GM12878 (cell line): ENCODE measurements around the gene MYMK. TPM values are rescaled to one million over a fixed set of nuclear protein-coding genes. Genes with fewer than 3 reads are reported as not detected.

Experiments used
- ATAC-seq: fragments of 200-7000 bp; cut with Tn5 transposase; 3 replicates; pipeline ENCODE4 v1.9.1; 2020; ENCODE audit warnings: mild to moderate bottlenecking, moderate library complexity
- BruUV-seq: library from RNA; stranded (reverse); fragments of 400-500 nt; replicated peaks from 2 replicates; lab custom pipeline; 2021; lab: Mats Ljungman, UMichigan
- CTCF ChIA-PET: fragments of 300-600 bp; sonication (Branson Sonifier 250); formaldehyde crosslinking; extraction: SDS; loops from one replicate; lab custom pipeline; 2021; ENCODE audit warnings: inconsistent platforms; lab: Yijun Ruan, JAX
- POLR2A ChIA-PET: fragments of 350-600 bp; formaldehyde crosslinking; extraction: SDS; loops from one replicate; lab custom pipeline; 2021; ENCODE audit warnings: inconsistent platforms; lab: Charles Lee
- RAD21 ChIA-PET: fragments of 300-600 bp; sonication (Branson Sonifier 250); formaldehyde crosslinking; loops from one replicate; lab custom pipeline; 2023; ENCODE audit warnings: antibody characterized with exemption; ENCODE audit not compliant: unreplicated experiment; lab: Charles Lee
- SMC1A ChIA-PET: fragments of 300-600 bp; sonication (Branson Sonifier 250); formaldehyde crosslinking; loops from one replicate; lab custom pipeline; 2023; ENCODE audit not compliant: unreplicated experiment, uncharacterized antibody; lab: Charles Lee
- DNase-seq: peaks from one replicate; pipeline ENCODE4 v3.0.0-alpha.2; 2011; ENCODE audit warnings: low read depth, low spot score
- FAIRE-seq: peaks from 3 replicates; lab custom pipeline; 2011; peaks lifted over from hg19 to GRCh38; lab: Jason Lieb, UNC
- H2AFZ ChIP-seq: 2 replicates; pipeline ENCODE4 v1.6.0; 2011; ENCODE audit warnings: low read depth, low read length, control low read depth; ENCODE audit not compliant: control insufficient read depth
- H3K27ac ChIP-seq: 2 replicates; pipeline ENCODE4 v1.5.1; 2011; ENCODE audit warnings: control low read depth; ENCODE audit not compliant: control insufficient read depth, insufficient read depth
- H3K27me3 ChIP-seq, 2 experiments: replicated peaks in 1 of 2; 2 replicates each; pipeline versions ENCODE4 v1.6.0 to v1.6.1; 2011; ENCODE audit warnings: low read length in 1 of 2; ENCODE audit not compliant: control insufficient read depth in 2 of 2, insufficient read depth in 2 of 2
- H3K36me3 ChIP-seq, 2 experiments: 2 replicates each; pipeline ENCODE4 v1.5.1; 2011; ENCODE audit warnings: low read length in 1 of 2; ENCODE audit not compliant: control insufficient read depth in 2 of 2, insufficient read depth in 2 of 2
- H3K4me1 ChIP-seq: 2 replicates; pipeline ENCODE4 v1.6.1; 2011; ENCODE audit warnings: mild to moderate bottlenecking, low read length, moderate library complexity, mixed read lengths; ENCODE audit not compliant: control insufficient read depth, insufficient read depth
- H3K4me2 ChIP-seq: 2 replicates; pipeline ENCODE4 v1.6.0; 2011; ENCODE audit warnings: control low read depth; ENCODE audit not compliant: control insufficient read depth, insufficient read depth
- H3K4me3 ChIP-seq: fragments of 200-600 bp; sonication (generic); 2 replicates; pipeline ENCODE4 v1.5.1; 2016
- H3K79me2 ChIP-seq: 2 replicates; pipeline ENCODE4 v1.6.0; 2011; ENCODE audit warnings: low read length; ENCODE audit not compliant: control insufficient read depth, insufficient read depth
- H3K9ac ChIP-seq: 2 replicates; pipeline ENCODE4 v1.8.0; 2011; ENCODE audit warnings: low read length, control low read depth, mixed read lengths; ENCODE audit not compliant: control insufficient read depth, insufficient read depth
- H3K9me3 ChIP-seq: replicated peaks from 3 replicates; pipeline ENCODE4 v1.5.1; 2011; ENCODE audit warnings: mild to moderate bottlenecking, low read length; ENCODE audit not compliant: control insufficient read depth, insufficient read depth
- H4K20me1 ChIP-seq: 2 replicates; pipeline ENCODE4 v1.6.0; 2011; ENCODE audit not compliant: control insufficient read depth, insufficient read depth
- BCL11A ChIP-seq: IDR thresholded peaks from 2 replicates; pipeline ENCODE4 v1.6.1; 2011; ENCODE audit warnings: low read depth, low read length
- BHLHE40 ChIP-seq, 2 experiments: fragments of 450-650 bp in 1 of 2; IDR thresholded peaks; 2 replicates each; pipeline ENCODE4 v1.6.1; 2011 to 2017; ENCODE audit warnings: low read depth in 2 of 2, borderline replicate concordance in 1 of 2, improper control_type of control experiment in 1 of 2, low read length in 1 of 2, mild to moderate bottlenecking in 1 of 2
- CBX3 ChIP-seq: fragments of 200-600 bp; sonication (generic); IDR thresholded peaks from 2 replicates; pipeline ENCODE4 v1.6.1; 2016; ENCODE audit warnings: low read depth, borderline replicate concordance
- EED ChIP-seq: sonication (generic); IDR thresholded peaks from 2 replicates; pipeline ENCODE4 v1.6.1; 2016; ENCODE audit warnings: antibody characterized with exemption, low read depth
- EZH2 ChIP-seq: IDR thresholded peaks from 2 replicates; pipeline ENCODE4 v1.6.1; 2012; ENCODE audit warnings: low read depth, mild to moderate bottlenecking, control low read depth, inconsistent platforms, low read length, borderline replicate concordance; ENCODE audit not compliant: control insufficient read depth
- MEF2A ChIP-seq: IDR thresholded peaks from 2 replicates; pipeline ENCODE4 v1.6.1; 2011; ENCODE audit warnings: low read depth, mild to moderate bottlenecking, low read length, moderate library complexity; ENCODE audit not compliant: insufficient read depth
- MEF2B ChIP-seq: fragments of 450-650 bp; IDR thresholded peaks from 2 replicates; pipeline ENCODE4 v1.6.1; 2018; ENCODE audit warnings: mild to moderate bottlenecking, moderate library complexity; ENCODE audit not compliant: partially characterized antibody, poor library complexity, severe bottlenecking
- MYB ChIP-seq: fragments of 150-350 bp; IDR thresholded peaks from 2 replicates; pipeline ENCODE4 v1.6.1; 2014; ENCODE audit warnings: mild to moderate bottlenecking, low read depth, low read length, borderline replicate concordance
- NFYB ChIP-seq: IDR thresholded peaks from 2 replicates; pipeline ENCODE4 v1.6.1; 2011; ENCODE audit warnings: low read depth, mild to moderate bottlenecking, low read length, improper control_type of control experiment, moderate library complexity; ENCODE audit not compliant: insufficient read depth
- NR2F1 ChIP-seq: fragments of 450-650 bp; conservative IDR thresholded peaks from 2 replicates; pipeline ENCODE4 v1.6.1; 2017; ENCODE audit warnings: mild to moderate bottlenecking
- NRF1 ChIP-seq: conservative IDR thresholded peaks from 2 replicates; pipeline ENCODE4 v1.6.1; 2011; ENCODE audit warnings: mild to moderate bottlenecking, low read depth, low read length, improper control_type of control experiment
- PAX8 ChIP-seq: fragments of 450-650 bp; IDR thresholded peaks from 2 replicates; pipeline ENCODE4 v1.6.1; 2017; ENCODE audit warnings: mild to moderate bottlenecking, moderate library complexity
- RBBP5 ChIP-seq: fragments of 200-600 bp; sonication (generic); conservative IDR thresholded peaks from 2 replicates; pipeline ENCODE4 v1.6.1; 2016
- SRF ChIP-seq, 2 experiments: IDR thresholded peaks; 2 replicates each; pipeline ENCODE4 v1.6.1; 2011; ENCODE audit warnings: low read depth in 2 of 2, low read length in 2 of 2, mild to moderate bottlenecking in 1 of 2, moderate library complexity in 1 of 2
- YY1 ChIP-seq: IDR thresholded peaks from 2 replicates; pipeline ENCODE4 v1.6.1; 2011; ENCODE audit warnings: low read depth, mild to moderate bottlenecking, low read length
- ZSCAN29 ChIP-seq: fragments of 450-650 bp; IDR thresholded peaks from 2 replicates; pipeline ENCODE4 v1.6.1; 2017; ENCODE audit warnings: mild to moderate bottlenecking, moderate library complexity
- WGBS: methylation state at CpG from one replicate; pipeline ENCODE4 v1.1.6; 2016; ENCODE audit warnings: low lambda C conversion rate; ENCODE audit not compliant: insufficient replicate concordance, insufficient coverage; ENCODE audit errors: missing lambda C conversion rate; 5-methylcytosine and 5-hydroxymethylcytosine counted together
- in situ Hi-C: fragments of 300-500 bp; cut with MboI; formaldehyde crosslinking; loops from 9 replicates; pipeline ENCODE4 v1.14.3; 2018; ENCODE audit warnings: mixed read lengths
- intact Hi-C: fragments of 100-400 bp; cut with micrococcal nuclease; formaldehyde crosslinking; loops from one replicate; pipeline ENCODE4 v1.14.2; 2022; ENCODE audit not compliant: unreplicated experiment
- polyA plus RNA-seq, 11 experiments: library from polyadenylated mRNA; depleted of rRNA in 4 of 11; unstranded in 6 of 11; stranded (reverse) in 5 of 11; fragments of >200 nt; fragmentation: Nextera tagmentation in 4 of 11; fragmentation: Illumina TruSeq in 1 of 11; extraction: Ambion mirVana in 4 of 11; extraction: Trizol in 1 of 11; gene quantifications; 1 replicate in 1 of 11; 2 replicates in 10 of 11; pipeline versions ENCODE4 v1.2.1 to v1.2.3, GENCODE V29; 2011 to 2016; ENCODE audit warnings: inconsistent platforms in 2 of 11, missing spikeins in 2 of 11, low read depth in 1 of 11
- total RNA-seq, 4 experiments: library from RNA; depleted of rRNA in 3 of 4; stranded (reverse); fragments of >200 nt in 3 of 4; fragmentation: Illumina TruSeq in 1 of 4; extraction: Trizol in 1 of 4; gene quantifications; 2 replicates each; pipeline versions ENCODE4 v1.2.1 to v1.2.3, GENCODE V29; 2013 to 2021
- TF ChIP-seq, protein P1 (sequence below): IDR thresholded peaks from 2 replicates; pipeline ENCODE4 v1.6.1; 2011; ENCODE audit warnings: low read depth, low read length, improper control_type of control experiment, borderline replicate concordance
- TF ChIP-seq, protein P2 (sequence below): fragments of 450-650 bp; IDR thresholded peaks from 2 replicates; pipeline ENCODE4 v1.6.1; 2016; ENCODE audit warnings: mild to moderate bottlenecking, moderate library complexity, borderline replicate concordance
- TF ChIP-seq, protein P3 (sequence below): fragments of 150-350 bp; IDR thresholded peaks from 2 replicates; pipeline ENCODE4 v1.6.1; 2014; ENCODE audit warnings: mild to moderate bottlenecking, low read depth, low read length

Gene MYMK
- total and polyA plus RNA-seq, 10 of the 15 experiments (the other 5 are each of a cell fraction or from before 2014, with no cell fraction given) = not detected

GRCh38 chr9:133561976-133562554 is 37.3 kb upstream of the MYMK start:
- TF ChIP-seq BHLHE40 (IDR thresholded peaks at IDR 0.05; ENCODE audit: borderline replicate concordance in 1 of 2, low read depth in 2 of 2, low read length in 1 of 2) = no peak
- TF ChIP-seq MEF2B = no peak
- TF ChIP-seq, protein P1, sequence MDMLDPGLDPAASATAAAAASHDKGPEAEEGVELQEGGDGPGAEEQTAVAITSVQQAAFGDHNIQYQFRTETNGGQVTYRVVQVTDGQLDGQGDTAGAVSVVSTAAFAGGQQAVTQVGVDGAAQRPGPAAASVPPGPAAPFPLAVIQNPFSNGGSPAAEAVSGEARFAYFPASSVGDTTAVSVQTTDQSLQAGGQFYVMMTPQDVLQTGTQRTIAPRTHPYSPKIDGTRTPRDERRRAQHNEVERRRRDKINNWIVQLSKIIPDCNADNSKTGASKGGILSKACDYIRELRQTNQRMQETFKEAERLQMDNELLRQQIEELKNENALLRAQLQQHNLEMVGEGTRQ = no peak
- no peak for TF ChIP-seq BCL11A
- no peak for TF ChIP-seq CBX3
- no peak for TF ChIP-seq MYB
- no peak for TF ChIP-seq RBBP5
- TF ChIP-seq NRF1 = no peak
- TF ChIP-seq MEF2A = no peak
- no peak for TF ChIP-seq NR2F1
- TF ChIP-seq EED = no peak
- TF ChIP-seq EZH2 = no peak
- no peak for TF ChIP-seq ZSCAN29
- TF ChIP-seq NFYB = no peak
- TF ChIP-seq YY1 = no peak
- TF ChIP-seq PAX8 = no peak
- TF ChIP-seq SRF (IDR thresholded peaks at IDR 0.05; ENCODE audit: low read depth in 2 of 2, low read length in 2 of 2) = no peak
- TF ChIP-seq, protein P2, sequence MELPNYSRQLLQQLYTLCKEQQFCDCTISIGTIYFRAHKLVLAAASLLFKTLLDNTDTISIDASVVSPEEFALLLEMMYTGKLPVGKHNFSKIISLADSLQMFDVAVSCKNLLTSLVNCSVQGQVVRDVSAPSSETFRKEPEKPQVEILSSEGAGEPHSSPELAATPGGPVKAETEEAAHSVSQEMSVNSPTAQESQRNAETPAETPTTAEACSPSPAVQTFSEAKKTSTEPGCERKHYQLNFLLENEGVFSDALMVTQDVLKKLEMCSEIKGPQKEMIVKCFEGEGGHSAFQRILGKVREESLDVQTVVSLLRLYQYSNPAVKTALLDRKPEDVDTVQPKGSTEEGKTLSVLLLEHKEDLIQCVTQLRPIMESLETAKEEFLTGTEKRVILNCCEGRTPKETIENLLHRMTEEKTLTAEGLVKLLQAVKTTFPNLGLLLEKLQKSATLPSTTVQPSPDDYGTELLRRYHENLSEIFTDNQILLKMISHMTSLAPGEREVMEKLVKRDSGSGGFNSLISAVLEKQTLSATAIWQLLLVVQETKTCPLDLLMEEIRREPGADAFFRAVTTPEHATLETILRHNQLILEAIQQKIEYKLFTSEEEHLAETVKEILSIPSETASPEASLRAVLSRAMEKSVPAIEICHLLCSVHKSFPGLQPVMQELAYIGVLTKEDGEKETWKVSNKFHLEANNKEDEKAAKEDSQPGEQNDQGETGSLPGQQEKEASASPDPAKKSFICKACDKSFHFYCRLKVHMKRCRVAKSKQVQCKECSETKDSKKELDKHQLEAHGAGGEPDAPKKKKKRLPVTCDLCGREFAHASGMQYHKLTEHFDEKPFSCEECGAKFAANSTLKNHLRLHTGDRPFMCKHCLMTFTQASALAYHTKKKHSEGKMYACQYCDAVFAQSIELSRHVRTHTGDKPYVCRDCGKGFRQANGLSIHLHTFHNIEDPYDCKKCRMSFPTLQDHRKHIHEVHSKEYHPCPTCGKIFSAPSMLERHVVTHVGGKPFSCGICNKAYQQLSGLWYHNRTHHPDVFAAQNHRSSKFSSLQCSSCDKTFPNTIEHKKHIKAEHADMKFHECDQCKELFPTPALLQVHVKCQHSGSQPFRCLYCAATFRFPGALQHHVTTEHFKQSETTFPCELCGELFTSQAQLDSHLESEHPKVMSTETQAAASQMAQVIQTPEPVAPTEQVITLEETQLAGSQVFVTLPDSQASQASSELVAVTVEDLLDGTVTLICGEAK = no peak
- TF ChIP-seq, protein P3, sequence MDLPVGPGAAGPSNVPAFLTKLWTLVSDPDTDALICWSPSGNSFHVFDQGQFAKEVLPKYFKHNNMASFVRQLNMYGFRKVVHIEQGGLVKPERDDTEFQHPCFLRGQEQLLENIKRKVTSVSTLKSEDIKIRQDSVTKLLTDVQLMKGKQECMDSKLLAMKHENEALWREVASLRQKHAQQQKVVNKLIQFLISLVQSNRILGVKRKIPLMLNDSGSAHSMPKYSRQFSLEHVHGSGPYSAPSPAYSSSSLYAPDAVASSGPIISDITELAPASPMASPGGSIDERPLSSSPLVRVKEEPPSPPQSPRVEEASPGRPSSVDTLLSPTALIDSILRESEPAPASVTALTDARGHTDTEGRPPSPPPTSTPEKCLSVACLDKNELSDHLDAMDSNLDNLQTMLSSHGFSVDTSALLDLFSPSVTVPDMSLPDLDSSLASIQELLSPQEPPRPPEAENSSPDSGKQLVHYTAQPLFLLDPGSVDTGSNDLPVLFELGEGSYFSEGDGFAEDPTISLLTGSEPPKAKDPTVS = no peak
- FAIRE-seq (no peak), ATAC-seq (no peak), DNase-seq (no peak)
- H3K4me1 ChIP-seq = peaks cover 15% of the 10 kb centered on the region
- H3K79me2 ChIP-seq = no peaks in the 10 kb centered on the region
- in situ Hi-C loops = no loop called here
- H3K4me2 ChIP-seq = no peak overlapping the region
- no peaks in the 10 kb centered on the region for H3K36me3 ChIP-seq
- BruUV-seq = no TSS peak
- no peaks in the 10 kb centered on the region for H4K20me1 ChIP-seq
- ChIA-PET CTCF (no interaction called here), POLR2A (no interaction called here), RAD21 (no interaction called here), SMC1A (no interaction called here)
- intact Hi-C loops = no loop called here
- no peaks in the 10 kb centered on the region for H3K27me3 ChIP-seq
- no peak overlapping the region for H3K9ac ChIP-seq
- H3K4me3 ChIP-seq = no peak overlapping the region
- no peak overlapping the region for H3K27ac ChIP-seq
- no peaks in the 10 kb centered on the region for H3K9me3 ChIP-seq
- WGBS = 81% methylated on average over 20 of the region's 32 CpGs
- no peak overlapping the region for H2AFZ ChIP-seq
